GM10248 (cell line): ENCODE results near the gene PTPN6.

Experiments used
- CTCF ChIA-PET: fragments of 300-600 bp; sonication (Branson Sonifier 250); formaldehyde crosslinking; extraction: SDS; loops from one replicate; lab custom pipeline; 2021; ENCODE audit warnings: antibody characterized with exemption; lab: Yijun Ruan, JAX
- POLR2A ChIA-PET: fragments of 350-650 bp; sonication (Branson Sonifier 250); formaldehyde crosslinking; extraction: SDS; loops from one replicate; lab custom pipeline; 2020; ENCODE audit warnings: antibody characterized with exemption; lab: Yijun Ruan, JAX
- DNase-seq: peaks from one replicate; pipeline ENCODE4 v3.0.0; 2012; ENCODE audit errors: extremely low spot score
- TF ChIP-seq, protein P1 (sequence below): IDR thresholded peaks from 2 replicates; pipeline ENCODE4 v1.5.1; 2012; ENCODE audit warnings: mild to moderate bottlenecking, low read depth; ENCODE audit errors: extremely low read depth, missing control alignments, control extremely low read depth

PTPN6 gene

DNA sequence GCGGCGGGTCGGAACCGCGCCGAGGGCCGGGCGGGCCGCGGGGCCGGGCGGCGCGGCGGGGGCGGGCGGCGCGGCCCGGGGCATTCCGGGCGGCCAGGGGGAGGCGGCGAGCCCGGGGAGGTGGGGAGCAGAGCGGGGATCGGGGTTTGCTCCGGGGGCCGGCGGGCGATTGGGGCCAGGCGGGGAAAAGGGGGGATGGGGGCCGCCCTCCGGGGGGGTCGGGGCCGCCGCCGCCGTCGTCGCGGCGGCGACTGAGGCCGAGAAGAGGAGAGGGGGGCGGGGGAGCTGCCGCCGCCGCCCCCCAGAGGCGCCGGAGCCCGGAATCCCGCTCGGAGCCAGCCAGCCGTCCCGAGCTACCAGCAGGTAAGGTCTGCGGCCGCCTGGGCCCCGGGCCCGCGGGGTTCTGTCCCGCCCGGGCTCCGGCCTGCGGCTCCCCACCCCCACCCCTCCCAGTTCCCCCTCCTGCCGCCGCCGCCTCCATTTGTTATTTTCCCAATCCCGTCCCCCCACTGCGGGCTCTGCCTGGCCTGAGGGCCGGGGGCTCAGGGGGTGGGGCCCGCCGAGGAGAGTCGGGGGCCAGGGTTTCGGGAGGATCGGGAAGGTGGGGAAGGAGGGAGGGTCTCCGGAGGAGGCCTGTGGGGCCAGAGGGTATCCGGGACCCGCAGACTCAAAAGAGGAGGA is 23.0 kb upstream of the PTPN6 start:
- no peak for DNase-seq
- ChIA-PET CTCF (interaction anchor here (1.2 to 2.2 kb wide), 3 partner anchors 10 to 37 kb away, joined by 3 to 17 read pairs (median 4); no protein-coding TSS in a partner anchor), POLR2A (no interaction called here)
- TF ChIP-seq, protein P1, sequence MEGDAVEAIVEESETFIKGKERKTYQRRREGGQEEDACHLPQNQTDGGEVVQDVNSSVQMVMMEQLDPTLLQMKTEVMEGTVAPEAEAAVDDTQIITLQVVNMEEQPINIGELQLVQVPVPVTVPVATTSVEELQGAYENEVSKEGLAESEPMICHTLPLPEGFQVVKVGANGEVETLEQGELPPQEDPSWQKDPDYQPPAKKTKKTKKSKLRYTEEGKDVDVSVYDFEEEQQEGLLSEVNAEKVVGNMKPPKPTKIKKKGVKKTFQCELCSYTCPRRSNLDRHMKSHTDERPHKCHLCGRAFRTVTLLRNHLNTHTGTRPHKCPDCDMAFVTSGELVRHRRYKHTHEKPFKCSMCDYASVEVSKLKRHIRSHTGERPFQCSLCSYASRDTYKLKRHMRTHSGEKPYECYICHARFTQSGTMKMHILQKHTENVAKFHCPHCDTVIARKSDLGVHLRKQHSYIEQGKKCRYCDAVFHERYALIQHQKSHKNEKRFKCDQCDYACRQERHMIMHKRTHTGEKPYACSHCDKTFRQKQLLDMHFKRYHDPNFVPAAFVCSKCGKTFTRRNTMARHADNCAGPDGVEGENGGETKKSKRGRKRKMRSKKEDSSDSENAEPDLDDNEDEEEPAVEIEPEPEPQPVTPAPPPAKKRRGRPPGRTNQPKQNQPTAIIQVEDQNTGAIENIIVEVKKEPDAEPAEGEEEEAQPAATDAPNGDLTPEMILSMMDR, result no peak

DNA sequence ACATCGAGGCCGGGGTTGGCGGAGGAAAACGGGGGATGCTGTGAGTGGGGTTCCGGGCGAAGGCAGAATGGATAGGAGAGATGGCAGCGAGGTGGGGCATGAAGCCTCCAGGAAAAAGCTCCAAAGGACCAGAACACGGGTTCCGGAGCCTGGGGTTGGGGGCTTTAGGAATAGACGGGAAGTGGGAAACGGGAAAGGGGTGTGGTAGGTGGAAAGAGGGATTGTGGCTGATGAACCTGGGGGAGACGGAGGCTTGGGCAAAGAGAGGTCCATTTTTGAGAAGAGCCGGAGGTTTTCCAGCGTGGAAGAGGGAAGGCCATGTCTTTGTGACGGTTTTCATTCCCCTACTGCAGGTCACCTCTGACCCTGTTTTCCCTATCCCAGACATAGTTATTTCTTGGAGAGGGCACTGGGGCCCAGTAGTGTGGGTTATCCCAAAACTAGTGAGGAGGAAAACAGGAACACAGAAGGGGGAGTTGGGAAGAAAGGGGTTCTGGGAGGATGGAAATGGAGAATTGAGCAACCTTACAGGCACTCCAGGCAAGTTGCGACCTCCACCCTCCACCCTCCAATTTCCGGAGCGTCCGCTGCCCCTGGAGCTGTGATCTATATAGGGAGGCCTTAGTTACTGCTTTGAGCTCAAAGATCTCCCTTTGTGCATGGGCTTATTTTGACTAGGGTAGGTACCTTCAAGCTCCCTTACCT is 22.3 kb upstream of the PTPN6 start:
- TF ChIP-seq, protein P1, result no peak
- DNase-seq, result no peak
- ChIA-PET POLR2A (interaction anchor here (1.1 to 1.6 kb wide), 3 partner anchors 9 to 62 kb away, joined by 4 to 10 read pairs (median 6); partner anchors contain the start of genes C12orf57, RNU7-1 and TPI1), CTCF (interaction anchor here (0.6 to 2.2 kb wide), 9 partner anchors 9 to 179 kb away, joined by 3 to 17 read pairs (median 3); no protein-coding TSS in a partner anchor)

DNA sequence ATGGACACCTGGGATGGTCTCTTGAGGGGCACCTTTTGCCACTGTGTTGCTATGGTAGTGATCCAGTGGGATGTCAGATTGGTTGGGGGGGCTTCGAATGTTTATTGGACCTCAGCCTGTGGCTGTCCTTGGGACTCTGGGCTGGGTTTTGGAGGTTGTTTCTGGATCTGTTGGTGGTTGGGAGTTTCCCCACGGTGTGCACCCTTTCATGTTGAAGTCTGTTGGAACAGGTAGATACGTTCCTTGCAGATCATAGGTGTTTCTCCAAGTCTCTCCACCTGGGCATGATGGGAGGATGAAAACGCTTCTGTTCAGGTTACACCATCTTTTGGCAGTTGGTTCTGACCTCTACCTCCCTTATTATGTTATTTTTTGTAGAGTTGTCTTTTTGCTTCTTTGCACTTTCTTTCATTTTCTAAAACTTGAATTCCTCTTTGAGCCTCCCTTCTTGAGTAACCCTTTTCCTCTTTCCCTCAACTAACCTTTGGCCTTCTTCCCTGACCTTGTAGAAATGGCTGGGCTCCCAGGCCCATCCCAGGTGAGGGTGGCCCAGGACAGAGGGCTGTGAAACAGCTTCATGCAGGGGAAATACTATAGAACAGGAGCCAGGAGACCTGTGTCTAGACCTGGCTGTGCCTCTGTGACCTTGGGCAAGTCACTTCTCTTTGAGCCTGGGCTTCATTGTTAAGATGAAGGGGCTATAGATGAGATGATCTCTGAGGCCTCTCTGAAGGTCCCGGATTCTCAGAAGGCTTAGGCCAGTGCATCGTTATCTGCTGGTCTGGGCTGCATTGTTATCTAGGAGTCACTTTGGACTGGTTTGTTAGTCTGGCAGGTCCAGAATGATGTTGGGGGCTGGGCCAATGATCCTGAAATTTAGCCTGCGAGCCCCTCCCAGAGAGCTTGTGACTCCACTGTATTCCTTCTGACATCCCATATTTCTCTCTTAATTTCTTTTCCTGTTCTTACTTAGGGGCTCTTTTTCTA is 21.4 kb upstream of the PTPN6 start:
- ChIA-PET CTCF (interaction anchor here (0.8 to 2.2 kb wide), 10 partner anchors 8 to 178 kb away, joined by 3 to 17 read pairs (median 3); no protein-coding TSS in a partner anchor), POLR2A (interaction anchor here (1.1 to 1.6 kb wide), 3 partner anchors 8 to 63 kb away, joined by 4 to 10 read pairs (median 6); partner anchors contain the start of genes C12orf57, RNU7-1 and TPI1)
- TF ChIP-seq, protein P1, result no peak
- DNase-seq, result no peak

DNA sequence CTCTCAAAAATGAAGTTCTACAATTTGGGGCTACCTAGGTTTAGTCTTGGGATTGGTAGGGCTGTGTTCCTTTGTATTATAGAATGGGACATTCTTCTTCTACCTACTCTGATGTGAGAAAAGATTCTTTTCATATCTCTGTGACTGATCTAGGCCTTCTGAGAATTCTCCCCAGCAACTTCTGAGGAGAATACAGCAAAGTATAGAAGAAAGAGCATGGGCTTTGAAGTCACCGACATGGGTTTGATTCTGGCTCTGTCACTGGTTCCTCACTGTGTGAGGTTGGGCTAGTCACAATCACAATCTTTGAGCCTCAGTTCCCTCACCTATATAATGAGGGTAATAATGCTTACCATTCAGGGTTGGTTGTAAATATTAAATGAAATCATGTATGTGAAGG is 18.4 kb upstream of the PTPN6 start:
- no peak for DNase-seq
- TF ChIP-seq, protein P1, result no peak
- CTCF ChIA-PET, result interaction anchor here (1.9 to 22.9 kb wide), 2 partner anchors 12 to 28 kb away, joined by 8 to 530 read pairs; partner anchors contain the start of genes C12orf57 and RNU7-1
- POLR2A ChIA-PET, result no interaction called here

DNA sequence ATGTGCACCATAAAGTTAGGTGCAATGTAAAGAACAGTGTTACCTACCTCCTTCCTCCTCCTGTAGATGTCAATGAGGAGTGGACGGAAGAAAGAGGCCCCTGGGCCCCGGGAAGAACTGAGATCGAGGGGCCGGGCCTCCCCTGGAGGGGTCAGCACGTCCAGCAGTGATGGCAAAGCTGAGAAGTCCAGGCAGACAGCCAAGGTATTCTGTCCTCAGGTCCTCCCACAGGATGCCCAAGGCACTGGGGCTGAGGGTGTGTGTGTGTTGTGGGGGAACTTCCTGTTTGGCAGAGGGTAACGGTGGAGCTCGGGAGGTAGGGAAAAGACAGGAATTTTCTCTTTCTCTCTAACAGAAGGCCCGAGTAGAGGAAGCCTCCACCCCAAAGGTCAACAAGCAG is 17.0 kb upstream of the PTPN6 start:
- TF ChIP-seq, protein P1, result no peak
- POLR2A ChIA-PET, result no interaction called here
- DNase-seq, result no peak
- CTCF ChIA-PET, result interaction anchor here (0.8 to 22.9 kb wide), 4 partner anchors 9 to 62 kb away, joined by 3 to 530 read pairs (median 102); partner anchors contain the start of genes C12orf57, PTPN6 and RNU7-1
